A673 (cell line): ENCODE measurements around the gene HERC2.
"Not testable (repeated sequence)": the region's sequence is repeated elsewhere in the genome, so short reads cannot be mapped to it uniquely, and the experiment has no call there.

Experiments used
- CTCF ChIP-seq: fragments of 300-800, 200-600 bp; sonication (generic); conservative IDR thresholded peaks from 2 replicates; pipeline ENCODE4 v1.5.1; 2017; ENCODE audit warnings: low read depth, mild to moderate bottlenecking, antibody characterized with exemption, low read length, moderate library complexity, mixed read lengths
- EZH2 ChIP-seq: fragments of 200-600 bp; sonication (generic); IDR thresholded peaks from 2 replicates; pipeline ENCODE4 v1.6.1; 2017; ENCODE audit warnings: borderline replicate concordance, low read depth, mild to moderate bottlenecking, mixed read lengths, antibody characterized with exemption, low read length; ENCODE audit not compliant: poor library complexity, severe bottlenecking

GRCh38 chr15:28322129-28322588 lies at the start of gene HERC2:
- not testable (repeated sequence) for TF ChIP-seq CTCF, EZH2
